ENCODE data around the gene RNF115.

GRCh38 chr1:145826030-145826429, 2.1 kb upstream of the RNF115 start:
- TF ChIP-seq CTCF (IDR thresholded peaks at IDR 0.05; ENCODE audit: borderline replicate concordance, extremely low read depth, low read length, poor library complexity, severe bottlenecking) (peak; percentile 18), EZH2 (IDR thresholded peaks at IDR 0.05; ENCODE audit: borderline replicate concordance, low read depth, low read length, severe bottlenecking) (no peak)

Data from DND-41 (cell line).